HepG2 (cell line): ENCODE data around the gene CSNK1D. TPM values are rescaled to one million over a fixed set of nuclear protein-coding genes. Genes with fewer than 3 reads are reported as not detected.

Experiments used
- ATAC-seq: fragments of 200-7000 bp; cut with Tn5 transposase; 3 replicates; pipeline ENCODE4 v1.9.1; 2020; ENCODE audit warnings: mild to moderate bottlenecking, moderate library complexity
- BruUV-seq: library from RNA; stranded (reverse); fragments of 400-500 nt; replicated peaks from 2 replicates; lab custom pipeline; 2021; lab: Mats Ljungman, UMichigan
- CTCF ChIA-PET: fragments of 300-600 bp; formaldehyde crosslinking; extraction: SDS; loops from one replicate; lab custom pipeline; 2021; ENCODE audit warnings: low total read pairs, inconsistent platforms, low intra/inter-chr PET ratio; lab: Yijun Ruan, JAX
- POLR2A ChIA-PET: fragments of 350-600 bp; sonication (Branson Sonifier 250); formaldehyde crosslinking; loops from one replicate; lab custom pipeline; 2020; ENCODE audit warnings: antibody characterized with exemption, inconsistent platforms; lab: Yijun Ruan, JAX
- DNase-seq: peaks from one replicate; pipeline ENCODE4 v3.0.0-alpha.2; 2015; ENCODE audit warnings: low spot score
- FAIRE-seq: peaks from 3 replicates; lab custom pipeline; 2011; peaks lifted over from hg19 to GRCh38; lab: Jason Lieb, UNC
- H2AFZ ChIP-seq: one replicate; pipeline ENCODE4 v1.6.1; 2011; ENCODE audit warnings: low read length, inconsistent platforms
- H3K27ac ChIP-seq: fragments of 300-600 bp; 3 replicates; pipeline ENCODE4 v1.8.0; 2011; ENCODE audit warnings: mixed run types, mild to moderate bottlenecking, mixed read lengths, low read length, inconsistent platforms; ENCODE audit not compliant: insufficient read depth; ENCODE audit errors: extremely low read length
- H3K27me3 ChIP-seq, 2 experiments: fragments of 200-600 bp in 1 of 2; 2 replicates in 1 of 2; 3 replicates in 1 of 2; pipeline versions ENCODE4 v1.6.0 to v1.8.0; 2011; ENCODE audit warnings: low read length in 2 of 2, mild to moderate bottlenecking in 2 of 2, moderate library complexity in 2 of 2, inconsistent platforms in 1 of 2; ENCODE audit not compliant: insufficient read depth in 2 of 2, control insufficient read depth in 1 of 2
- H3K36me3 ChIP-seq, 2 experiments: fragments of 200-600 bp in 1 of 2; replicated peaks in 1 of 2; 2 replicates in 1 of 2; 3 replicates in 1 of 2; pipeline versions ENCODE4 v1.5.1 to v1.8.0; 2011; ENCODE audit warnings: low read length in 2 of 2, inconsistent platforms in 1 of 2; ENCODE audit not compliant: insufficient read depth in 2 of 2, control insufficient read depth in 1 of 2
- H3K4me1 ChIP-seq: 2 replicates; pipeline ENCODE4 v1.5.1; 2012; ENCODE audit warnings: low read length, inconsistent platforms; ENCODE audit not compliant: insufficient read depth
- H3K4me2 ChIP-seq: 2 replicates; pipeline ENCODE4 v1.6.0; 2011; ENCODE audit warnings: low read depth, low read length, inconsistent platforms
- H3K4me3 ChIP-seq, 3 experiments: fragments of 200-600 bp in 1 of 3; sonication (generic), shearing (Covaris generic) in 1 of 3; replicated peaks in 1 of 3; 2 replicates each; pipeline ENCODE4 v1.5.1; 2011 to 2016; ENCODE audit warnings: low read length in 3 of 3, inconsistent platforms in 2 of 3, low read depth in 2 of 3, mild to moderate bottlenecking in 2 of 3, control low read depth in 1 of 3, mixed read lengths in 1 of 3; ENCODE audit not compliant: insufficient read depth in 1 of 3
- H3K79me2 ChIP-seq: one replicate; pipeline ENCODE4 v1.6.1; 2011; ENCODE audit warnings: low read length, inconsistent platforms; ENCODE audit not compliant: insufficient read depth
- H3K9ac ChIP-seq: 2 replicates; pipeline ENCODE4 v1.6.0; 2011; ENCODE audit warnings: mild to moderate bottlenecking, low read depth, low read length, inconsistent platforms; ENCODE audit not compliant: insufficient read depth
- H3K9me3 ChIP-seq: 2 replicates; pipeline ENCODE4 v1.5.1; 2012; ENCODE audit warnings: mild to moderate bottlenecking, low read length
- H4K20me1 ChIP-seq: 2 replicates; pipeline ENCODE4 v1.6.0; 2011; ENCODE audit warnings: inconsistent platforms, mild to moderate bottlenecking, low read length, moderate library complexity; ENCODE audit not compliant: insufficient read depth
- ATRX ChIP-seq: sonication (generic); formaldehyde crosslinking; IDR thresholded peaks from 2 replicates; pipeline ENCODE4 v1.4.0; 2020; ENCODE audit warnings: missing genetic modification reagents, borderline replicate concordance
- CAMTA2 ChIP-seq: sonication (generic); formaldehyde crosslinking; IDR thresholded peaks from 2 replicates; pipeline ENCODE4 v1.4.0; 2020; ENCODE audit warnings: mild to moderate bottlenecking, missing genetic modification reagents, borderline replicate concordance
- FOSL2 ChIP-seq: sonication (generic); formaldehyde crosslinking; IDR thresholded peaks from 2 replicates; pipeline ENCODE4 v1.4.0; 2020; ENCODE audit warnings: missing genetic modification reagents
- FOXJ3 ChIP-seq: sonication (generic); formaldehyde crosslinking; IDR thresholded peaks from 2 replicates; pipeline ENCODE4 v1.4.0; 2020; ENCODE audit warnings: missing genetic modification reagents, mild to moderate bottlenecking, borderline replicate concordance
- GABPB1 ChIP-seq: IDR thresholded peaks from 2 replicates; pipeline ENCODE4 v1.6.1; 2016; ENCODE audit warnings: mild to moderate bottlenecking, missing genetic modification reagents, moderate library complexity, missing compliant biosample characterization
- HNRNPL ChIP-seq: fragments of 200-400 bp; formaldehyde crosslinking; IDR thresholded peaks from 2 replicates; pipeline ENCODE4 v1.6.1; 2017; ENCODE audit warnings: mild to moderate bottlenecking, low read depth, low read length
- HOXA5 ChIP-seq: sonication (generic); formaldehyde crosslinking; IDR thresholded peaks from 2 replicates; pipeline ENCODE4 v1.4.0; 2020; ENCODE audit warnings: missing genetic modification reagents
- ISL2 ChIP-seq: sonication (generic); formaldehyde crosslinking; IDR thresholded peaks from 2 replicates; pipeline ENCODE4 v1.5.0; 2020; ENCODE audit warnings: missing genetic modification reagents
- KAT7 ChIP-seq: IDR thresholded peaks from 2 replicates; pipeline ENCODE4 v1.6.1; 2018; ENCODE audit warnings: borderline replicate concordance, missing compliant biosample characterization
- MAFG ChIP-seq: sonication (generic); formaldehyde crosslinking; IDR thresholded peaks from 2 replicates; pipeline ENCODE4 v1.5.1; 2020; ENCODE audit warnings: mild to moderate bottlenecking, missing genetic modification reagents
- SOX6 ChIP-seq, 2 experiments: fragments of 450-650 bp in 1 of 2; sonication (generic) in 1 of 2; formaldehyde crosslinking in 1 of 2; IDR thresholded peaks; 2 replicates each; pipeline versions ENCODE4 v1.4.0 to v1.6.1; 2017 to 2020; ENCODE audit warnings: antibody characterized with exemption in 1 of 2, mild to moderate bottlenecking in 1 of 2, missing genetic modification reagents in 1 of 2
- STAG1 ChIP-seq: sonication (generic); formaldehyde crosslinking; IDR thresholded peaks from 2 replicates; pipeline ENCODE4 v1.4.0; 2020; ENCODE audit warnings: missing genetic modification reagents
- THRA ChIP-seq: sonication (generic); formaldehyde crosslinking; IDR thresholded peaks from 2 replicates; pipeline ENCODE4 v1.4.0; 2020; ENCODE audit warnings: missing genetic modification reagents, borderline replicate concordance
- ZBTB42 ChIP-seq: sonication (generic); formaldehyde crosslinking; IDR thresholded peaks from 2 replicates; pipeline ENCODE4 v1.5.0; 2020; ENCODE audit warnings: mild to moderate bottlenecking, missing genetic modification reagents
- ZFP90 ChIP-seq: sonication (generic); formaldehyde crosslinking; IDR thresholded peaks from 2 replicates; pipeline ENCODE4 v1.8.0; 2022; ENCODE audit warnings: missing genetic modification reagents, mild to moderate bottlenecking, inconsistent platforms, borderline replicate concordance
- ZFX ChIP-seq: sonication (generic); formaldehyde crosslinking; IDR thresholded peaks from 2 replicates; pipeline ENCODE4 v1.4.0; 2020; ENCODE audit warnings: mild to moderate bottlenecking, low read depth, missing genetic modification reagents, moderate library complexity
- ZNF205 ChIP-seq: IDR thresholded peaks from 2 replicates; pipeline ENCODE4 v1.6.1; 2018; ENCODE audit warnings: missing biosample characterization, missing genetic modification reagents
- ZNF652 ChIP-seq: IDR thresholded peaks from 2 replicates; pipeline ENCODE4 v1.6.1; 2016; ENCODE audit warnings: low read depth, borderline replicate concordance
- ZNF713 ChIP-seq: sonication (generic); formaldehyde crosslinking; IDR thresholded peaks from 2 replicates; pipeline ENCODE4 v1.4.0; 2020; ENCODE audit warnings: mild to moderate bottlenecking, missing genetic modification reagents
- WGBS: methylation state at CpG from one replicate; pipeline ENCODE4 v1.1.6; 2017; ENCODE audit warnings: low lambda C conversion rate; 5-methylcytosine and 5-hydroxymethylcytosine counted together
- in situ Hi-C: cut with HindIII; loops from 2 replicates; pipeline ENCODE4 v1.10.0; 2017; ENCODE audit warnings: low pct_unique_long_range_greater_than_20kb; ENCODE audit not compliant: extremely low pct_ligation_motif_present
- intact Hi-C: fragments of 100-400 bp; cut with micrococcal nuclease; formaldehyde crosslinking; loops from one replicate; pipeline ENCODE4 v1.10.0; 2022; ENCODE audit not compliant: unreplicated experiment
- polyA plus RNA-seq, 8 experiments: library from polyadenylated mRNA; depleted of rRNA in 3 of 8; stranded (reverse) in 7 of 8; unstranded in 1 of 8; fragments of >200 nt; fragmentation: Illumina TruSeq in 4 of 8; extraction: Trizol in 4 of 8; gene quantifications; 2 replicates each; pipeline versions ENCODE4 v1.2.1 to v1.2.3, GENCODE V29; 2011 to 2016; ENCODE audit warnings: low read depth in 4 of 8, missing spikeins in 1 of 8, mixed read lengths in 1 of 8; ENCODE audit not compliant: insufficient read depth in 1 of 8
- total RNA-seq, 5 experiments: library from RNA; depleted of rRNA; stranded (reverse); fragments of >200 nt; fragmentation: Illumina TruSeq; extraction: Trizol; gene quantifications; 2 replicates each; pipeline ENCODE4 v1.2.3, GENCODE V29; 2016; ENCODE audit warnings: low read depth in 1 of 5
- TF ChIP-seq, protein P1 (sequence below): sonication (generic); formaldehyde crosslinking; IDR thresholded peaks from 2 replicates; pipeline ENCODE4 v1.4.0; 2020; ENCODE audit warnings: missing genetic modification reagents

CSNK1D gene
- total and polyA plus RNA-seq, 2 of the 13 experiments (the other 11 are each of a cell fraction or from before 2014, with no cell fraction given), result 31.5 to 128 TPM

- 51% methylated on average over 13 of the region's 23 CpGs for WGBS
- Histone ChIP-seq H3K27ac (no peak overlapping the region), H3K4me3 (peak overlapping the region in 1 of 3 experiments; percentile 59; a peak in 1 of 6 replicates), H3K4me2 (peak overlapping the region; percentile 75), H3K9me3 (no peaks in the 10 kb centered on the region), H3K27me3 (no peaks in the 10 kb centered on the region), H4K20me1 (no peaks in the 10 kb centered on the region), H3K9ac (peak overlapping the region; percentile 30; the same call in 1 of the 2 replicates), H3K36me3 (no peaks in the 10 kb centered on the region), H2AFZ (no peak overlapping the region), H3K4me1 (peaks cover 73% of the 10 kb centered on the region), H3K79me2 (no peaks in the 10 kb centered on the region)
- FAIRE-seq, result peak; percentile 60
- in situ Hi-C loops (no loop called here), intact Hi-C loops (loop anchor here (5.0 kb wide), 1 partner anchor 32 kb away; no protein-coding TSS in a partner anchor)
- BruUV-seq, result no TSS peak
- ChIA-PET POLR2A (interaction anchor here (0.9 to 12.8 kb wide), 16 partner anchors 9 to 76 kb away, joined by 3 to 270 read pairs (median 8); partner anchors contain the start of genes CD7, CSNK1D, SECTM1 and SLC16A3), CTCF (no interaction called here)
- DNase-seq, result peak; percentile 56
- ATAC-seq, result peak; percentile 68
- TF ChIP-seq ISL2 (CRISPR knock-in tag) (0 out of 2 replicates have a peak, but pooled peaks have one; percentile 21), ZBTB42 (CRISPR knock-in tag) (0 out of 2 replicates have a peak, but pooled peaks have one; percentile 76), CAMTA2 (CRISPR knock-in tag) (0 out of 2 replicates have a peak, but pooled peaks have one; percentile 43), KAT7 (CRISPR knock-in tag) (0 out of 2 replicates have a peak, but pooled peaks have one; percentile 42), ZFX (CRISPR knock-in tag) (peak; percentile 86), ZNF205 (no peak), ATRX (CRISPR knock-in tag) (no peak), HNRNPL (0 out of 2 replicates have a peak, but pooled peaks have one; percentile 28), STAG1 (peak; percentile 33), FOXJ3 (0 out of 2 replicates have a peak, but pooled peaks have one; percentile 18), ZFP90 (CRISPR knock-in tag) (0 out of 2 replicates have a peak, but pooled peaks have one; percentile 56), ZNF652 (CRISPR knock-in tag) (no peak), FOSL2 (CRISPR knock-in tag) (0 out of 2 replicates have a peak, but pooled peaks have one; percentile 7), HOXA5 (peak; percentile 39; the same call in 1 of the 2 replicates), ZNF713 (no peak), MAFG (no peak), SOX6 (IDR thresholded peaks at IDR 0.05) (no peak), SOX6 (CRISPR knock-in tag; IDR thresholded peaks at IDR 0.05) (peak; percentile 39; the same call in 1 of the 2 replicates), THRA (CRISPR knock-in tag) (peak; percentile 60; the same call in 1 of the 2 replicates), GABPB1 (peak; percentile 18; the same call in 1 of the 2 replicates)
- TF ChIP-seq, protein P1, sequence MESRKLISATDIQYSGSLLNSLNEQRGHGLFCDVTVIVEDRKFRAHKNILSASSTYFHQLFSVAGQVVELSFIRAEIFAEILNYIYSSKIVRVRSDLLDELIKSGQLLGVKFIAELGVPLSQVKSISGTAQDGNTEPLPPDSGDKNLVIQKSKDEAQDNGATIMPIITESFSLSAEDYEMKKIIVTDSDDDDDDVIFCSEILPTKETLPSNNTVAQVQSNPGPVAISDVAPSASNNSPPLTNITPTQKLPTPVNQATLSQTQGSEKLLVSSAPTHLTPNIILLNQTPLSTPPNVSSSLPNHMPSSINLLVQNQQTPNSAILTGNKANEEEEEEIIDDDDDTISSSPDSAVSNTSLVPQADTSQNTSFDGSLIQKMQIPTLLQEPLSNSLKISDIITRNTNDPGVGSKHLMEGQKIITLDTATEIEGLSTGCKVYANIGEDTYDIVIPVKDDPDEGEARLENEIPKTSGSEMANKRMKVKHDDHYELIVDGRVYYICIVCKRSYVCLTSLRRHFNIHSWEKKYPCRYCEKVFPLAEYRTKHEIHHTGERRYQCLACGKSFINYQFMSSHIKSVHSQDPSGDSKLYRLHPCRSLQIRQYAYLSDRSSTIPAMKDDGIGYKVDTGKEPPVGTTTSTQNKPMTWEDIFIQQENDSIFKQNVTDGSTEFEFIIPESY (CRISPR knock-in tag), result peak; percentile 21; the same call in 1 of the 2 replicates
Measured at GRCh38 chr17:82304826-82305726, 31.6 kb upstream of the CSNK1D start.
